CD4-positive, alpha-beta T cell treated with Interleukin-2 at 100 ng/mL for 4 hours (primary cell): ENCODE data around the gene PRDM10.
"Not testable (repeated sequence)": the region's sequence is repeated elsewhere in the genome, so short reads cannot be mapped to it uniquely, and the experiment has no call there.

Experiments
- DNase-seq: peaks from one replicate; pipeline ENCODE4 v3.0.0-alpha.2; 2020; ENCODE audit warnings: low spot score

PRDM10 gene

DNA sequence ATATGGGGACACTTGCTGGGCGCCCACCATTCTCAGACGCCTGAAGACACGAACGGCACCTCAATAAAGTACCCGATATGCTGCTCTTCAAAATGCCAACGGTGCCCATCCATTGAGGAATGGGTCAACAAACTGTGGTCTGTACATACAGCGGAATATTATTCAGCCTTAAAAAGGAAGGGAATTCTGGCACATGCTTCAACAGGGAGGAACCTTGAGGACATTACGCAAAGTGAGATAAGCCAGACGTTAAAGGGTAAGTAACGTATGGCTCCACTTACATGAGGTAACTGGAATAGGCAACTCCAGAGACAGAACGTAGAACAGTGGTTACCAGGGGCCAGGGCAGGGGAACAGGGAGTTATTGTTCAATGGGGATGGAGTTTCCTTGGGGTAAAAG, 28.0 kb downstream of the PRDM10 start:
- no peak for DNase-seq

DNA sequence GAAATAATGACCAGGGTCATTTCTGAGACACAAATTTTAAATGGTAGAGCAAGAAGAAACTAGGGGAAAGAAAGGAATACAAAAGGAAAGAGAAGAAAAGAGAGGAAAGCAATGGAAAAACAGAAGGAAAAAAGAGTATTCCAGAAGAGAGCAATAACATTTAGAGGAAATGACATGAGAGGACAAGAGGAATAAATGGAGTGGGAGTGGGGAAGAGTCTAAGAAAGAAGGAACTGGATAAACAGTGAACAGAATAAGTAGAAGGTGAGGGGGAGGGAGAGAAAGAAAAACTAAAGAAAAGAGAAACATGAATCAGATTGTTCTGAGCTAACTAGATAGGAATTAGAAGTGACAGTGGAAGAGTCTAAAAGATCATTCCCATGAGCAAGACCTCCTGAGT, 28.4 kb downstream of the PRDM10 start:
- no peak for DNase-seq

DNA sequence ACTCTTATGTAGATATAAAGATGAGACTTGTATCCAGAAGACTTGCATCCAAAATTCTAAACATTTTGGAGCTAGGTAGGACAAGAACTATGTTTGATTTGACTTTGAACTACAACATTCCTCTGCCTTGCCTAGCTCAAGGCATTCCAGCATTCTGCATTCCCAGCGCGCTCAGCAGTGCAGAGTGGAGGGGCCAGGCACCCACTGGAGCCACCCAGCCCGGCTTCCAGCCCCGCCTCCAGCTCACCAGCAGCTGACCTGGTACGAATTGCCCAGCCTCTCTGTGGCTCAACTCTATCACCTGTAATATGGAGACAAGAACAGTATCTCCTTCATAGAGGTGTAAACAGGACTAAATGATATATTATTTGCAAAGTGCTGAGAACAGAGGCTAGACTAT, 28.8 kb downstream of the PRDM10 start:
- DNase-seq, result no peak

DNA sequence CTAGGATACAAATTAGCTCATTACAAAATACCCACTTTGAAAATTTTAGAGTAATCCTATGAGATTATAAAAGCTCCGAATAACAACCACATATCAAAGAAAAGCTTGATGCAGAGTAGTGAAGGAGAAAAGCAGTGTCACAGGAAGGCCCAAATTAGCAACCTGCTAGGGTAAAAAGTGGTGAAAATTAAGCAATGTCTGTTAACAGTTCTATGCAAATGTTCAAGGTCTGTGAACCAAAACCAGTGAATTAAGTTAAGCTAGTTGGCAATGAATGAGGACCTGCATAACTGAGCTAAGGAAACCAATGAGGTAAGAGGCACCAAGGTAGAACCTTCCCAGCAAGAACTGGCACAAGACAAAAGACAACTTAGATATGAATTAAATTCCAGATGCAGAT, 29.6 kb downstream of the PRDM10 start:
- DNase-seq, result no peak

DNA sequence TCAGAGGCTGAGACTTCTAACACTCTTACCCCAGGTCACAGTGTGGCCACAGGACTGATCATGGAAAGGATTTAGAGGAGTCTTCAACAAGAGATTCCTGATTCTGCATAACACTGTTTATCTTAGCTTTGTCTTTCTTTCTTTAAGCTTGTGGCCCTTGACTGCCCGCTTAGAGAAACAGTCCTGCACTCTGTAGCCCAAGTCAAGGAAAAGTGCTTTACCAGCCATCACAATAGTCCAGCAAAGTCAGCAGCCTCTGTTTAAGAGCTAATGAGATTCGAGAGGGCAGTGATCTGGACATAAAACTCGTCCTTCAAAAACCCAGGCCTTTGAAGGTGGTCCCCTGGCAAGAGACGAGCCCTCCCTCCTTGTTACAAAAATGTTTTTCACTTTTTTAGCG, 30.0 kb downstream of the PRDM10 start:
- no peak for DNase-seq

DNA sequence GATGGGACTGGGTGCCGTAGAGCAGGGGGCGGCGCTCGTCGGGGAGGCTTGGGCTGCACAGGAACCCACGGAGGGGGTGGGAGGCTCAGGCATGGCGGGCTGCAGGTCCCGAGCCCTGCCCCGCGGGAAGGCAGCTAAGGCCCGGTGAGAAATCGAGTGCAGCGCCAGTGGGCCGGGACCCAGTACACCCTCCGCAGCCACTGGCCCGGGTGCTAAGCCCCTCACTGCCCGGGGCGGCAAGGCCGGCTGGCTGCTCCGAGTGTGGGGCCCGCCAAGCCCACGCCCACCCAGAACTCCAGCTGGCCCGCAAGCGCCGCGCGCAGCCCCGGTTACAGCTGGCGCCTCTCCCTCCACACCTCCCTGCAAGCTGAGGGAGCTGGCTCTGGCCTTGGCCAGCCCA, 30.8 kb downstream of the PRDM10 start:
- DNase-seq, result not testable (repeated sequence)

DNA sequence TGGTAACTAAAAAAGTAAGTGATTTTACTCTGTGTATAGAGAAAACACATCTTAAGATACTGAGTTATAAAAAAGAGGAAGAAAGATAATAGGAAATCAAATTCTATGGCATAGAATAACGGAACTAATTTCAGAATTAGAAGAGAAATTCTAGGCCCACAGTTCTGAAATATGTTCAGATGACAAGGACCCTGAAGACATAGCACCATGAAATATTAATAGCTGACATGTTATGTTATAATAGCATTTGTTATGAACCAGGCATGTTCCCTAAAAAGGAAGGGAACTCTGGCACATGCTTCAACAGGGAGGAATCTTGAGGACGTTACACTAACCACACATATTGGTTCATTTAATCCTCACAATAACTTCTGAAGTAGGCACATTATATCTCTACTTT, 32.7 kb downstream of the PRDM10 start:
- no peak for DNase-seq

DNA sequence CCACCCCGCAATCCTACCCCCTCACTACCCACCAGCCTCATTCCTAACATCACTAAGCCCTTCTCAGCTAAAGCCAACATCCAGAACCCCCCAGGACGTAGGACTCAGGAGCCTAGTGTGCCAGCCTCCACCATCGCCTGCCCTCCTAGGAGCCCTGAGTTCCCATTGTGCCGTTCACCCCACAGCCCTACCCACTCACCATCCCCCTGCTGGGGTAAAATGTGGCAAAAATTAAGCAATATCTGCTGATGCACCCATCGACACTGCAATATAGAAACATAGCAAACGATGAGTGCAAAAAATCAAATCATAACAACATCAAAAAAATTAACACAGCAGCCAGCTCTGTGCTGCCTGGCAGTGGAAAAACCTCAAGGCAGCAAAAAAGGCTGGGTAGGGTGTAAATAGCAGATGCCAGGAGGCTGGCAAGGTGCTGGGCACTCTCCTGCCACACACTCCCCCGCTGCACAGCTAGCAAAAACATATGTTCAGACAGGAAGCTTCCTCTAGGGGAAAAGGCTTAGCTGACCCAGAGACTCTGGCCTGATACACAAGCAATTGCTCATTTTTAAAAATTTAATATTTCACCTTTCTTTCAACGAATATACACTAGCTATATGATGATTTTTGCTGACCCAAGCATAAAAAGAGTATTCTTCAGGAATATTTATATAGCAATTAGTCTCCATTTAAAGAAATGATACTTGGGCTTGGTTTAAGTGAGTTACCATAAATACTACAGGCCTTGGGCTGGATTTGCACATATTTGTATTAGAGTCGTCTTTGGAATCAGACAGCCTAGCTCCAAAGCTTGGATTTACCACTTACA, 33.8 kb downstream of the PRDM10 start:
- DNase-seq, result no peak

DNA sequence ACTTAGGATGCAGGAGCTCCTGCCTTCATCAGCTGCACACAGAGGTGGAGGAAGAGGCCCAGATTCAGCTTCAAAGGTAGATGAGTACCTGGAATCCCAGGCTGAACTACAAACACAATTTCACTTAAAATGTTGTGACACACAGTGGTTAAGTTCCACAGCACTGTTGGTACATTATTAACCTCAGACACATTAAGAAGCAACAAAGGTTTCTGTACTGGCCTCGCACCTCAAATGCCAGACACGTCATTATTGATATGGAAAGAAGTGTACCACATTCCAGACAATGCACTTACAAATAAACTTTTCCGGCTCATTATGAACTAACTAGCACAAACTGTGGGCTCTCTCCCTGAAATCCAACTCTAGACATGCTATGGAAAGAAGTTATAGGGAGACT, 34.6 kb downstream of the PRDM10 start:
- no peak for DNase-seq

- no peak for DNase-seq
These were observed 37.4 kb downstream of the PRDM10 start for GRCh38 chr11:129965248-129965647.

- no peak for DNase-seq
These were observed 42.1 kb downstream of the PRDM10 start for GRCh38 chr11:129960216-129961214.

GRCh38 chr11:129959687-129960086, 42.9 kb downstream of the PRDM10 start:
- DNase-seq, result no peak

GRCh38 chr11:129955282-129955681, 47.4 kb downstream of the PRDM10 start:
- no peak for DNase-seq

- not testable (repeated sequence) for DNase-seq
These were observed 47.9 kb downstream of the PRDM10 start for GRCh38 chr11:129954703-129955102.

GRCh38 chr11:129951866-129952262, 50.8 kb downstream of the PRDM10 start:
- DNase-seq, result no peak

- DNase-seq, result no peak
These were observed 51.3 kb downstream of the PRDM10 start for GRCh38 chr11:129951201-129951865.

DNA sequence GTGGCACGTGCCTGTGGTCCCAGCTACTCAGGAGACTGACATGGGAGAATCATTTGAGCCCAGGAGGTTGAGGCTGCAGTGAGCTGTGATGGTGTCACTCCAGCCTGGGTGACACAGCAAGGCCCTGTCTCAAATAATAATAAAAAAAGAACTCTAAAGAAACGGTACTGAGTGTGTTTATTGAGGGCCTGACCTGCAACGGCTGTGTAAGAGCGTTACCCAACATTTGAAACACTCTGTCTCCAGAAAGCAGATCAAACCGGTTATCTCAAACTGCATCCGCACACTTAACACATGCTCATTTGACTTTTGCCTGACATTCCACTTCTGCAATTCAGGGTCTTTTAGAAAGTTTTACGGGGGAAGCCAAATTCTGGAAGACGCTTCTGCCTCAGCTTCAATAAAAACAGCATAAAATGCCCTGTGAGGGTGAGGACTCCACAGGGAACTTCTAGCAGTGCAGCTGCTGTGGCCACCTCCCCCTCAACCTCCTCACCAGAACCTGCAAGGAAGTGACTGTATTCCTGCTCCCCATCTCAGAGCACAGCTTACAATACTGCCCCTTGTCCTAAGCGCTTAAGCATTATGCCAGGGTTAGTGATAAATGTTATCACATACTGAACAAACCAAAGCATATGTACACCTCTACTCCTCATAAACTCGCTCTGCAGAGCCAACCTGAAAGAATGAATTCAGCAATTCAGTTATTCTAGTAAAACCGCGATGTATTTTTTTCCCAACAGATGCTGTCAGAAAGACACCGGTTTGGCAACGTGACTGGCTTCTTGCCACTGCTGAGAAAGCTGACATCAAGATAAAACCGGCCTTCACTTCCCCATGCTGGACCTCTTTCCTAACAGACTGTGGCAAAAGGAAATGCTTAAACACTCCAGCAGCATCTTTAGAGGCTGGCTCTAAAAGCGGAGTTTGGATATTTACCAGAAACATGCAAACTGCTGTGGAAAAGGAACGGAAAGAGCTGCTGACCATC, 52.2 kb downstream of the PRDM10 start:
- no peak for DNase-seq

GRCh38 chr11:129948926-129949466, 53.6 kb downstream of the PRDM10 start:
- DNase-seq, result no peak

- no peak for DNase-seq
These were observed 55.2 kb downstream of the PRDM10 start for GRCh38 chr11:129947474-129947873.

DNA sequence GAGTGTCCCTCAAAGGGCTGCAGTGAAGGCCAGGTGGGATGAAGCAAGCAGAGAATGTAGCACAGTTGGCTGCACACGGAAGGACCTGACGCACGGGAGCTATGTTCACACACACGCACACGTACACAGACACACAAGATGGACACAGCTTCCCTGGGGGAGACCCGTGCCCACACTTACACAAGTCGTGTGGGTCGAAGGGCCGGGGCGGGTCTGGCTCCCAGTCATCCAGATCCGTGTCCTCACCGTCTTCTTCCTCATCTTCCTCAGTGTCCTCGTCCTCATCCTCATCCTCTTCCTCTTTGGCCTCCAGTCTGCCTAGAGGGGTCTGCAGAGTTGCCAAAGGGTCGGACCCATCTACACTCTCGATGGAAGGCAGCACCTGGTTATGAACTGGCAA, 55.7 kb downstream of the PRDM10 start:
- no peak for DNase-seq

GRCh38 chr11:129946256-129946655, 56.4 kb downstream of the PRDM10 start:
- no peak for DNase-seq
